IPS-18c (cell line): ENCODE measurements around the gene RND3.

Experiments
- H3K4me3 ChIP-seq: 2 replicates; pipeline ENCODE4 v1.7.0; 2013; ENCODE audit warnings: low read depth, mild to moderate bottlenecking, low read length, moderate library complexity; ENCODE audit not compliant: insufficient read depth
- H3K9me3 ChIP-seq: one replicate; pipeline ENCODE4 v1.6.1; 2013; ENCODE audit warnings: mild to moderate bottlenecking, low read length, moderate library complexity; ENCODE audit not compliant: control insufficient read depth, insufficient read depth

The RND3 gene

DNA sequence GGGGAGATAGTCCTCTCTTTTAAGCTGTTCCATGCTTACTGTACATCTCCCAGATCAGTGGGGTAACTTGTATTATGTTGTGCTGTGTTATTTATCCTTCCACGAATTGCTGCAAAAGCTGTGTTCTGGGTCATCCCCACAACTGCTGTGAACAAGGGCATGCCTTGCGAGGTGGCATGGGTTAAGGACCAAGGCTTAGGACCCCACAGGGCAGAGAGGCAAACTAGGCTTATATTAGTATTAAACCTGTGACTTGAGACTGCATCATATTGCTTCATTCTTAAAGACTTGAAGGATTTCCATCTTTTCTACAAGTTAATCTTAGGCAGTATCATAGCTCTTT lies 19.9 kb downstream of the RND3 start:
- Histone ChIP-seq H3K4me3 (no peak overlapping the region), H3K9me3 (no peaks in the 10 kb centered on the region)

DNA sequence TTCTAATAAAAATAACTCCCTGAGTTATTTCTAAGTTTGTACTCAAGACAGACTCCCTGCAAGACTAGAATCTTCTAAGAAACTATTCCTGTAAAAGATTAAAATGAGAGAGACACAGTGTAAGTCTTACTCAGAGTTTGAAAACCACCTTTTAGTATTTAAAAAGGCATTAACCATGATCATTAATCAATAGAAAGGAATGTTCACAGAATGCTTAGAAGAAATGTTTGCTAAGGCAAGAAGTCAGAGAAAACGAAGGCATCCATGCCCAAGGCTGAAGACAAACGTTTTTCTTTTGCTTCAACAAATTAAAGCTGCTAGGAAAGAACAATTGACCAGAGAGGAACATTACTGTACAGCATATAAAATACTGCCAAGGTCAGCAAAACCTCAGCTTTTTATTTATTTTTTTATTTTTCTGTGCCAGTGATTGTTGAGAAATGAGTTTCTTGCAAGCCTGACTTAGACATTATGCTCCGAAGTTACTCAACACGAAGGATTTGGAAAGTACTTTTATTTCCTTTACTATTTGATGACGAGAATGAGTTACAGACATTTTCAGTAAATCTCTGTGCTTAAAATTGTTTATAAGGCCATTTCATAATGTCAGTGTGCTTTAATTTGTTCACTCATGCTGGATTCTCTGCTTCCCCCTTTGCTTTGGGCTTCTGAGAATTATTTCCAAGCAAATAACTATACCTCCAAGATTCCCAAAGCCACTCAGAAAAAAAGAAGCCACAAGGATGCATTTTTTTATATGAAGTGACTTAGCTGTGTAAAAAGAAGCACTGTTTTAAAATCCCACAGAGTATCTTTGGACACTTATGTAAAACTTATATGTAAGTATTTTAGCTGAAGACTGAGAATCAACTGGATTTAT lies 20.5 kb downstream of the RND3 start:
- H3K4me3 ChIP-seq, result no peak overlapping the region
- H3K9me3 ChIP-seq, result no peaks in the 10 kb centered on the region

- Histone ChIP-seq H3K4me3 (no peak overlapping the region), H3K9me3 (no peaks in the 10 kb centered on the region)
Measured at GRCh38 chr2:150465703-150466569, 21.5 kb downstream of the RND3 start.

DNA sequence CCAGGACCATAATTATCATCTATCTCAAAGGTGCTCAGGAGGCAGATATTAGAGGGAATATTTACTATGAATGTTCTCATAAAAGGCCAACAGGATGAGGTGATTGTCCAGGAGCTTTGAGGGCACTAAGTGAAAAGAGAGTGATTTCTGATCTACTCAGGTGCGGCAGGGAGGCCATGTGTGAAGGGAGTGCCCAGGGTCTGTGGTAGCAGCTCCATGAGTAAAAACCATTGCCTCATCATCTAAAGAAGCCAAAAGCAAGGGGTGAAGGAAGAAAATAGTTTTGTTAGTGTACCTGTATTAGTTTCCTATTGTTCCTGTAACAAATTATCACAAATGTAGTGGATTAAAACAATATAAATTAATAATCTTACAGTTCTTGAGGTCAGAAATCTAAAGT lies 22.5 kb downstream of the RND3 start:
- H3K4me3 ChIP-seq, result no peak overlapping the region

DNA sequence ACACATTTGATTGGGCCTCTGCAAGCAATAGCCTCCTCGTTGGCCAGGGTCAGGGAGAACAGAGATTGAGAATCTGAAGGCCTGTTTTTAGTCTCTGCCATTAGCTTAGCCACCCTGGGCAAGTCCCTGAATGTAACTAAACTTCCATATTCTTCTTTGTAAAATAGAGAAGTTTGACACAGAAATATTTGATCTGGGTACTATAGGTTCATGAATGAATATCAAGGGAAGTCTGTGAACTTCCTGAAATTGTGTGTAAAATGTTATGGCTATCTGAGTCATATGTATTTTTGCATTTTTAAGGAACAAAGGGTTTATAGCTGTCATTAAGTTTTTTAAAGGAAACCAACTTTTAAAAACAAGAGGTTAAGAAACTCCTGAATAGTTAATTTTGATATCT lies 23.2 kb downstream of the RND3 start:
- H3K9me3 ChIP-seq, result no peaks in the 10 kb centered on the region

More for the DNA sequence above, 22.5 kb downstream of the RND3 start:
- H3K9me3 ChIP-seq, result no peaks in the 10 kb centered on the region

DNA sequence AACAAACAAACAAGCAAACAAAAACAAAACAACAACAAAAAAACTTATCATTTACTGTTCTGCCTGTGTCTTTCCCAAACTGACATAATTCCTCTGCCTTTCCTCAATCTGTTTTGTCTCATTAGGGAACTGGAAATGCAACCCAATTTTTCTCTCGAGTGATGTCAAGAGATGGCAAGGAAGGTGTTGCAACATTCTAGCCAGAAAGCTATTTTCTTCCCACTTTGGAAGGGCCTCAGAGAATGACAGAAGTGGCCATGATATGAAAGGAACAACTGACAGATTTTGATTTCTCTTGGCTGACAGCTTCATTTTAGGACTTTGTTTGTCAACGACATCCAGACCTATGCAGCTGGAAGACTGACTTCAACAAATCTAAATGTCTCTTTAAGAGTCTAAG lies 24.7 kb downstream of the RND3 start:
- H3K4me3 ChIP-seq, result no peak overlapping the region
- H3K9me3 ChIP-seq, result no peaks in the 10 kb centered on the region

More for the DNA sequence above, 23.2 kb downstream of the RND3 start:
- no peak overlapping the region for H3K4me3 ChIP-seq

DNA sequence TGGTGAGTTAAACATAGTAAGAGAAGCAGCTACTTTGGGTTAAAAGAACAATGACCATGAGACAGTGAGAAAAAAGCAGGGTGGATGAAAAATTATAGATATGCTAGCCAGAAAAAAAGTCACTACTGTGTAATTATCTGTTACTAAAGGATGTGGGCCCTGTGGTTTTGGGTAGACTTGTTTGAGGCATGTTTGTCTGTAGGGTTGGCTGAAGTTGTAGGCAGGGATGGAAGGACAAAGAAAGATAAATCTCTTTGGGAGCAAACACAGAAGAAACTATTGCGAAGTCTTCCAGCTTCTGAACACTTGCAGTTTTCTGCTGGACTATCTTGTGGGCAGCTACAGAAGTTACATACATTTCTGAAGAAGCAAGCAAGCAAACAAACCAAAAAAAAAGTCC lies 28.2 kb downstream of the RND3 start:
- Histone ChIP-seq H3K9me3 (no peaks in the 10 kb centered on the region), H3K4me3 (no peak overlapping the region)

GRCh38 chr2:150450765-150451164 lies 36.7 kb downstream of the RND3 start:
- H3K9me3 ChIP-seq, result no peaks in the 10 kb centered on the region
- H3K4me3 ChIP-seq, result no peak overlapping the region

DNA sequence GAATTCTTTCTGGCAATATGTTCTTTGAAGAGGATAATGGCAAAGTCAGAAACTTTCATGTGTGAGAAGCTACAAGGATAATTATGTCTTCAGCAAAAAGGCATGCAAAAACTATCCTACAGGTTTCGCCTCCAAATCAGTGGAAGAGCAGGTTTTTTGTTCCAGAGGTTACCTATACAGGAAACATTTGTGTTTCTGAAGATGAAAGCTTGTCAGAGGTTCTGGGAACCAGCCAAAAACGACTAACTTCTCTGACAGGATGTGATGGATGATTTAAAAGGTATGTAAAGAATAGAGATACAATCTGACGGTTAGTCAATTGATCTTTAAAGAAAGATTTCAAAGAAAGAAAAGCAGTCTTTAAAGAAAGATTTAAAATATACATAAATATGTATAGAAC lies 37.6 kb downstream of the RND3 start:
- Histone ChIP-seq H3K9me3 (no peaks in the 10 kb centered on the region), H3K4me3 (no peak overlapping the region)

DNA sequence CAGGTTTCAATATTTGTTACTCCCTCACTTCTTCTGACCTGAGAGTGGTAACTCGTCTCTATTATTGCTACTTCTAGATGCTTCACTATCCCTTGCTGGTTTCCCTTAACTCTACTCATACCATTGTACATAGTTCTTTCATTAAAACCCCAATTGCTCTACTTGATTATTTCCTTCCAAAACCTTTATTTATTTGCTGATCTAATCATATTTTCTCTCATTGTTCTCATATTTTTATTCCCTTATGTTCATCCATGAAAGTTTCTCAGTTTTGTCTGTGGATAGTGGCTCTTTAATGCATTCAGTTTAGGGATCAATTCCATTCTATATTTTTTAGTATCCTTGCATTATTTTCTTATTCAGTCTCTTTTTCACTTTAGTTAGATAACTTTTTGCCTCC lies 42.1 kb downstream of the RND3 start:
- no peak overlapping the region for H3K4me3 ChIP-seq
- no peaks in the 10 kb centered on the region for H3K9me3 ChIP-seq

GRCh38 chr2:150442484-150442883 lies 45.0 kb downstream of the RND3 start:
- H3K4me3 ChIP-seq, result no peak overlapping the region
- H3K9me3 ChIP-seq, result no peaks in the 10 kb centered on the region

DNA sequence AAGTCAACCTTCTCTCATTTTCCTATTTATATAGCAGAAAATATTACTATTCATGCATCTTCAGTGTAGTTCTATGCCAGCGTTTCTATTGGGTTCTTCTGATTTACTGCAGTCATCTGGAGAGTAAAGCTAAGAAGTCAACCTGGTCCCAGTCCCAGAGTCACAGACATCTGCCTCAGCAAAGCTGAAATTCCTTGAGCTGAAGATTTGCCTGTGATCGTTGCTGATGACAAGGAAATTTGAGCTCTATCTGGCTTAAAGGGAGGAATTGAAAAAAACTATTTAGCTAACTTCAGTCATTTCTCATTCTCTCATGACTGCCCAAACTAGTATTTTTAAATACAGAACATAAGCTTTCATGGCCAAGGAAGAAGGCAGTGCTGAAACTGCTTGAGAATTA lies 45.7 kb downstream of the RND3 start:
- Histone ChIP-seq H3K9me3 (no peaks in the 10 kb centered on the region), H3K4me3 (no peak overlapping the region)

DNA sequence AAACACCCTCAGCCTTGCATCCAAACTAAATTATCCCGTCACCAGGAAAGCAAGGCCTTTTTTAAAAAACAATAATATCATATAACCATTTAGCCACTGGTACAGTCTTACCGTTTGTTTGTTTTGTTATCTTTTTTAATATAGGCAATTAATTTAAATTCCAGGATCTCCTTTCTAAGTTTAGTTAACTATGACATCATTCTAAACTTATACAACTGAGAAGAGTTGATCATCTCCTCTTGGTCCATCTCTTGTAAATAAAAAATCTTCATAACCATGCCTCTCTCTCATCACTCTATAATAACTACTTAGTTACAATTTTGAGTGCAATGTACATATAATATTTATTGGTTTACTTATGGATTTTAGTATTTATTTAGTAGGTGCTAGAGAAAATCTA lies 46.2 kb downstream of the RND3 start:
- no peaks in the 10 kb centered on the region for H3K9me3 ChIP-seq
- H3K4me3 ChIP-seq, result no peak overlapping the region

- Histone ChIP-seq H3K9me3 (peaks cover 3% of the 10 kb centered on the region), H3K4me3 (no peak overlapping the region)
Measured at GRCh38 chr2:150438654-150439053, 48.8 kb downstream of the RND3 start.

- Histone ChIP-seq H3K9me3 (peaks cover 3% of the 10 kb centered on the region), H3K4me3 (no peak overlapping the region)
Measured at GRCh38 chr2:150438041-150438440, 49.4 kb downstream of the RND3 start.

GRCh38 chr2:150432312-150432625 lies 55.2 kb downstream of the RND3 start:
- Histone ChIP-seq H3K4me3 (no peak overlapping the region), H3K9me3 (peaks cover 3% of the 10 kb centered on the region)

DNA sequence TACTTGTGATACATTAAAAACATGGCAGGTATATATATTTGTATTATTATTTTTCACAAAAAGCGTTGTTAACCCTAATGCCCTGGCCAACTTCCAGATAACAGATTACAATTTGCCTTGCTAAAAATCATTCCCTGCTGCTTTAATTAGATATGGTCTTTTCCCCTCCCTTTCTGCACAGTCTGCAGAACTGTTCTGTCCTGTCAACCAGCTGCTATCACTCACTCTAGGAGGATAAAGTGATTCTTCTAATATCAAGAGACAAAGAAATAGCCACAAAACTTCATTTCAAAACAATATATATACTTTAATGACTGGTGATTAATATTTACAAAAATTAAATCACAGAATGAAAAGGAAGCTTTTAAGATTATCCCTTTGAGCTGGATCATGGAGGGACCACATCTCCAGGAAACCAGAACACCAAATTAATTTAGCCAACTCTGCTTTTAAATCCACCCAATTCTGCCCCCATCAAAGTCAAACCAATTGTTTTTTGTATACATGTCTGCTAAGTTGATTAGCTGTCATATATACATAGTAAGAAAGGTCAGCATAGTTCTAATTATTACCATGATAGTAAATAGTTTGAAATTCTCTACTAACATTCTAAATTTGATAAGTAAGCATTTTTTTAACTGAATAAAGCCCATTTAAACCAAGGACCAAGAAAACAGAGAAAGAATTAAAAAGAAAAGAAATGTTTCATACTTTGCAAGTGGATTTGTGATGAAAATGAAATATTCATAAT lies 55.7 kb downstream of the RND3 start:
- Histone ChIP-seq H3K9me3 (peaks cover 3% of the 10 kb centered on the region), H3K4me3 (no peak overlapping the region)
